HL-60/S4 (cell line): ENCODE results near the gene GRIN2C.
"Not testable (repeated sequence)": the region's sequence is repeated elsewhere in the genome, so short reads cannot be mapped to it uniquely, and the experiment has no call there.

Experiments
- in situ Hi-C: fragments of 300-500 bp; cut with MboI; formaldehyde crosslinking; loops from 2 replicates; pipeline ENCODE4 v1.14.3; 2022; ENCODE audit warnings: low sequenced_read_pairs

The GRIN2C gene

DNA sequence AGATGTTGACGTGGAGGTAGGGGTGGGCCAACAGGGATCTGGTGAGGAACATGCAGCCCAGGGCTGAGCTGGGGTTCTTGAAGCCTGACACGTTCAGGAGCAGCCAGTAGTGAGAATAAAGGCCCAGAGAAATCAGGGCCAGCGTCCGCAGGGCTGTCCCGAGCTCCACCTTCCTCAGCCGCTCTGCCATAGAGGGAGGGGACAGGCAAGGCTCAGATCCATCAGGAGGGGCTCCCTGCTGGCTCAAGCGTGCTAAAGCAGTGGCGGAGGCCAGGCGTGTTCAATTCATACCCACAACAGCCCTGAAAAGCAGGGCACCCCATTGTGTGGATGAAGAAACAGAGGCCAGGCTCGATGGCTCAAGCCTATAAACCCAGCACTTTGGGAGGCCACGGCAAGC, 21.4 kb upstream of the GRIN2C start:
- in situ Hi-C loops = no loop called here

DNA sequence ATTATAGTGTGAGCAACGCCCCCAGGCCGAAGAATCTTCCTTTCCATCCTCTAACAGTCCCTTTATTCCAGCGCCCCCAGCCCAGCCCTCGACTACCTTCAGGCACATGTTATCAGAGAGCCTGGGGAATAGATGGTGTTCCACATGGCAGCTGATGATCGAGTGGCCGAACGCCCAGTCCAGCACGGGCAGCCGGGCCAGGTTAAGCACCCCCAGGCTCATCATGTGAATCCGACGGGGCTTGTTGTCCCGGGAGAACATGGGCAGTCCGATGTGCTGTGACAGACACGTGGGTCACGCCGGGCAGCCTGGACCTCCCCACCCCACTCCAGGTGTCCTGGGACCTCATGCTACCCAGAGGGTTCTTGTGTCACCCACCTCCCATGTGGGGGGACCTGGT, 19.6 kb upstream of the GRIN2C start:
- in situ Hi-C loops = no loop called here

DNA sequence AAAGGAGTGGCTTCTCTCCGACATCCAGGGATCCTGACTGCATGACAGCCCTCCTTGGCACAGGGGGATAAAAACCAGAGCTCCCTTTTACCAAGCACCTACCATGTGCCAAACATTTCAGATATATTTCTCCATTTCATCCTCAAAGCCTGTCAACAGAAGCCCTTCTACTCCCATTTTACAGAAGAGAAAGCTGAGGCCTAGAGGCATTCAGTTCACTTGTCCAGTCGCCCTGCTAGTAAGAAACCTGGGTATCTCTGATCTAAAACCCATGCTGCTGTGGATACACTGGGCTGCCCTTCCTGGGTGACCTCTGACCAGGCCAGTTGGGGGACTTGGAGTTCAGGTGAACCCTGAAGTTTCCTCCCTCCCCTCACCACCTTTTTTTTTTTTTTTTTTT, 19.0 kb upstream of the GRIN2C start:
- in situ Hi-C loops = no loop called here

DNA sequence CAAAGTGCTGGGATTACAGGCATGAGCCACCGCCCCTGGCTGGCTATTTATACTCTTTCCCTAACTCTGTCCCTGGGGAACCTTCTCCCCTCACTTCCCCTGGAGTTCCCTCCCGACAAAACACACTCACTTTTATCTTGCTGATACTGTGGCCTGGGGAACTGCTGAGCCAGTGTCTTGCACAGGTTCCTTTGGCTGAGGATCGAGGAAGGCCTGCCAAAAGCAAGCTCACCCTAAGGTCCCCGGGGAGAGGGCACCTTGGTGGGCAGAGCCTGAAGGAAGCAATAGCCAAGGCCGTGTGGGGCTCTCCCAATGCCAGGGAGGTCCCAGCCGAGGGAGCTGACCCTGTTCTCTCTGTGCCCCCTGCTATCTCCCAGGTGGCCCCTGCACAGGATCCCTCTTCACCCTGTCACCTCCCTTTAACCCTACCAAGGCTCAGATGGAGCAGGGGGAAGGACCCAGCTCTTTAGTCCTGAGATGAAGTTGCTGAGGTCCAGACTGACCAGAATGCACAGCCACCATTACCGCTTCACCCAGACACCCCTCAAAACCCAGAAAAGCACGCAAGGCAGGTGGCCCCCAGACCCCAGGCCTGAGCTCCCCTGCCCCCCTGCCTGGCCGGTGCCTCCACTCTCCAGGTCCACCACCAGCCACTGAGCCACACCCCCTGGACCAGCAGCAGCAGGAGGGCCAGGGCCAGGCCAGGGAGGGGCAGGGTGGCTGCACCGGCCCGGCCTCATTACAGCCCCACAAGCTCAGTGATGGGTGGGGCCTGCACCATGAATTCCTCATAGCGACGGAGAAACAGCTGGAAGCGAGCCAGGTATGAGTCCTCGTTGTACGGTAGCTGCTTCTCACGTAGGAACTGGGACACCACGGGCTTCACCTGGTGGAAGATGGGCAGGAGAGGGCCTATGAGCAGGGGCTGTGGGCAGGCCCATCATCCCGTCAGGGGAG, 18.2 kb upstream of the GRIN2C start:
- in situ Hi-C loops = no loop called here

DNA sequence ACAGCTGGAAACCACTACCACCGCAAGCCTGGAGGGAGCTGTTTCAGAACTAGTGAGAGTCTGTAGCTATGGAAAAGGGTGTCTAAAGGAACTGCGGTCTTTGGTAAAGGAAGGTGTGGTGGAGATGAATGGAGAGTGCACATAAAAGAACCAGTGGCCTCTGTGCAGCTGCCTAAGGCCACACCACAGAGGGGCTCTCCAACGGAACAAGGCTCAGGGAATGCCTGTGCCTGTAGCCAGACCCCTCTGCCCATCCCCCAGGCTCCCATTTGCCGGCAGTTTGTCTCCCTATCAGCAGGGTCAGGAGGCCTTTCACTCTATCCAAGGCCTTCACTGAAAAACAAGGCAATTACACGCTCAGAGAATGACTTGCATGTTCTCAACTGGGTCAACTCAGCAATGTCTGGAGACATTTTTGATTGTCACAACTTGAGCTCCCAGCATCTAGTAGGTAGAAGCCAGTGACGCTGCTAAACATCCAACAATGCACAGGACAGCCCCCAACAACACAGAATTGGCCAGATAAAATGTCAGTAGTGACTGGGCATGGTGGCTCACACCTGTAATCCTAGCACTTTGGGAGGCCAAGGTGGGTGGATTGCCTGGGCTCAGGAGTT, 16.4 kb upstream of the GRIN2C start:
- in situ Hi-C loops = no loop called here

DNA sequence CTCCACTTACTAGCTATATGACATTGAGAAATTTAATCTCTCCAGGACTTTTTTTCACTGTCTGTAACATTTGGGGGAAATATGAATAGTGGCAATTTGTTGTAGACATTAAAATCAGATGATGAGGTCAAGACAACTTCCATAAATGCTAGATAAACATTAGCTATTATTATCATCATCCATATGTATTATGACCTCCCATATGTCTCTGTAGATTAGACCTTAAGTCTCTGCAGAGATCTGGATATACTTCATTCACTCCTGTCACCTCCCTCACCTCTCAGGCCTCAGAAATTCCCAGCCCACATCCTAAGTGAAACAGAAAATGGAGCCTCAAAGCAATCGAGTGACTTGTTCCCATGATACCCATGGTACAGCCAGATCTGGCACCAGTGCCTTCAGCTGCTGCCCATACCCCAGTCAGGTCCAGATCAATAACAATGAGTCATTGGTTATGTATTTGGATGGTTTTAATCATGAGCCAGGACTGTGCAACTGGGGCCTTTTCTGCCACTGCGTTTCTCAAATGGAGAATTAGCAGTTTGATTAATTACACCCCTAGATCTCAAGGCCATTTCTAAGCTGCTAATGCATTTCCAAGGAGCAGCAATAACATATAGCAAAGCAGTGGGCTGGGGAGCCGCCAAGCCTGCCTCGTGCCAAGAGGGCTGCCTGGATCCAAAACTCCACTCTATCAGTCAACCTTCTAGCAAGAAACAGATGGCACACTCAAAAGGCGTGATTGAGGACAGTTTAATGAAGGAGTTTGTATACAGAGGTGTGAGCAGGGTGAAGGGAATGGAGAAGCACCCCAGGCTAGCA, 15.7 kb upstream of the GRIN2C start:
- in situ Hi-C loops = no loop called here

DNA sequence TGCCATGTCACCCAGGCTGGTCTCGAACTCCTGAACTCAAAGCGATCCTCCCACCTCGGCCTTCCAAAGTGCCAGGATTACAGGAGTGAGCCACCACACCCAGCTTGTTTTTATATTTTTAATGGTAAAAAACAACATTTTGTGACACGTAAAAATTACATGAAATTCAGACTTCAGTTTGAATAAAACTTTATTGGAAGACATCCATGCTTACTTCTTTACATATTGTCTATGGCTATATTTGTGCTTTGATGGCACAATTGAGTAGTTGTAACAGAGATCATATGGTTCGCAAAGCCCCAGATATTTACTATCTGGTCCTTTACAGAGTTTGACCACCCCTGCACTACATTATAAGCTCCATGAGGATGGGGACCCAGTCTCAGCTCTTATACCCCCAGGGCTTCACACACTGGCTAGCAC, 14.9 kb upstream of the GRIN2C start:
- in situ Hi-C loops = no loop called here

DNA sequence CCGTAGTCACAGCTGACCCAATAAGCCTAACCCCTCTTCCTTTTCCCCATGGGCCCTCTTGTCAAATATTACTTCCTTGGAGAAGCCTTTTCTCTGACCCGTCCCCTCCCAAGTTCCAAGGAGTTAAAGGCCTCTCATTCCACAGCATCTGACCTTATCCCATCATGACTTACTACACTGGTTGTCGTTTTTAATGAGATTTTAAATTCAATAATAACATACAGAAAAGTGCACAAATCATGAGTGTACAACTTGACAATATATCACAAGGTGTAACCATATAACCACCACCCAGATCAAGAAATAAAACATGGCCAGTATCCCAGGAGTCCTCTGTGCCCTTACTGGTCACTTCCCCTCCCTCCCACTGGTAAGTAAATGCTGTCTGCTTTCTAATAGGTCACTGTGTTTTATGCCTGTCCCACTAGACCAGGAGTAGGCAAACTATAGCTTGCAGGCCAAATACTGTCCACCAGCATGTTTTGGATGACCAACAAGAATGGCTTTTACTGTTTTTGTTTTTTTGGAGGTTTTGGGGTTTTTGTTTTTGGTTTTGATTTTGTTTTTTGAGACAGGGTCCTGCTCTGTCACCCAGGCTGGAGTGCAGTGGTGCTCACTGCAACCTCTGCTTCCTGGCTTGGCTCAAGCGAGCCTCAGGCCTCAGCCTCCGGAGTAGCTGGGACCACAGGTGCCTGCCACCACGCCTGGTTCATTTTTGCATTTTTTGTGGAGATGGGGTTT, 14.4 kb upstream of the GRIN2C start:
- in situ Hi-C loops = no loop called here

DNA sequence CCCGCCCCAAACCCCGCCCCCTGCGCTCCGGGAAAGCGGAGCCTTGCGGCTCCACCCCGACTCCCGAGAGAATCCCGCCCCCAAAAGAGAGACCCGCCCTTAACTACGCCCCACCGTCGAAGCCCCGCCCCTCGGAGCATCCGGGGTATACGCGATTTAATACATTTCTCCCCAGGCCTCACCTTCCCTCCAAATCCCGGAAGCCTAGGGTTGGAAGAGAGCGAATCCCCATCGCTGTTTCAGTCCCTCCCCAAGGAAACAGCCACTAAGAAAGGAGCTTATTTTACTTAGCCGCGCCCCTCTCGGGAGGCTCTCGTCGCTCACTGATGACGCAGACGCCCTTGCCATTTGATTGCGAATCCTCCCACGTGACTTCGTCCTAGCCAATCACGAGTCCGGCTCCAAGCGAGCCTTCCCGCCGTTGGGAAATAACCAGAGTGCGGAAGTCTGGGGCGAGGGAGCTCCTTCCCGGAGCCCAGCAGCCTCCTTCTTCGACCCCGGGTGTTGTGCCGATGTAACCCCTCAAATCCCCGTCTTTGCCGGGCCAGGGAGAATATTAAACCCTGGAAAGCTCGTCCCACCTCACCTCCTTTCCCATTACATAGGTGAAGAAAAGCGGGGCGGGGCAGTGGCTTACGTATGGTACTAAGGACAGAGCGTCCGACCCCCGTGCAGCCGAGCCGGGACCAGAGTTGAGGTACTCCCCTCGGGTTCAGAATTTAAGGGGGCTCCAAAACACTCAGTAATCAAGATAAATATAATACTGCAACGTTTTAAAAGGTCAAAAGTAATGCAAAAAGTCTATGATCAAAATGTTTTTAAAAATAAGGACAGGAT, 13.6 kb upstream of the GRIN2C start:
- in situ Hi-C loops = no loop called here

DNA sequence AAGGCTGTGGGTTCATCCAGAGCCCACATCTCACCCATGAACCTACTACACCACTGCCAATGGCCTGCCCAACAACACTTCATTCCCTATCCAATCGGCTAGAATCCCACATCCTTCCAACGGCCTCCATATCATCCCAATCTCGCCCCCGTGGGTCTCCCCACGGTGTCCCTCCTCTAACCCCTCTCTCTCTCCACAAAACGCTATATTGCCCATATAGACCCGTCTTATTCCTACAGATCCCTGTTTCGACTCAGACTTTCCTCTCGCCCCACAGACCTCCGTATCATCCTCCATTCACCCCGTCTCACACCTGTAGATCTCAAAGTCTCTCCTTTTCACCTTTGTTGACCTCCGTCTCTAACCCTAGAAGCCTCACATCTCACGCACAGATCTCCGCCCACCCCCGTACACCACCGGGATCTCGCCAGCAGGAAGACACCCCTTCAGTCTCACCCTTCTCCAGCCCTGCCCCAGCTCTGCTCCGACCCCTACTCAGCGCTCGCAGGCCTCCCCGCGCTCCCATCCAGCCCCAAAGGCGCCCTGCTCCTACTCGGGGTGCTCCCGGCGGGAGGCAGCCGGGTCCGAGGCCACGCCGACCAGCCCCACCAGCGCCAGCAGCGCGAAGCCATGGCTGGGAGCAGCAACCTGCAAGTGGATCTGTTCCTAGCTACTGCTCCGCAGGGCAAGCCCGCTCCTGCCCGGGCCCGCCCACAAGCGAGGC, 12.8 kb upstream of the GRIN2C start, which contains the start of gene FDXR:
Gene FDXR (minus strand): TSS at position 682 of the 724 bp plus-strand sequence. CDS start 50 bp downstream, at position 632.
- in situ Hi-C loops = no loop called here

DNA sequence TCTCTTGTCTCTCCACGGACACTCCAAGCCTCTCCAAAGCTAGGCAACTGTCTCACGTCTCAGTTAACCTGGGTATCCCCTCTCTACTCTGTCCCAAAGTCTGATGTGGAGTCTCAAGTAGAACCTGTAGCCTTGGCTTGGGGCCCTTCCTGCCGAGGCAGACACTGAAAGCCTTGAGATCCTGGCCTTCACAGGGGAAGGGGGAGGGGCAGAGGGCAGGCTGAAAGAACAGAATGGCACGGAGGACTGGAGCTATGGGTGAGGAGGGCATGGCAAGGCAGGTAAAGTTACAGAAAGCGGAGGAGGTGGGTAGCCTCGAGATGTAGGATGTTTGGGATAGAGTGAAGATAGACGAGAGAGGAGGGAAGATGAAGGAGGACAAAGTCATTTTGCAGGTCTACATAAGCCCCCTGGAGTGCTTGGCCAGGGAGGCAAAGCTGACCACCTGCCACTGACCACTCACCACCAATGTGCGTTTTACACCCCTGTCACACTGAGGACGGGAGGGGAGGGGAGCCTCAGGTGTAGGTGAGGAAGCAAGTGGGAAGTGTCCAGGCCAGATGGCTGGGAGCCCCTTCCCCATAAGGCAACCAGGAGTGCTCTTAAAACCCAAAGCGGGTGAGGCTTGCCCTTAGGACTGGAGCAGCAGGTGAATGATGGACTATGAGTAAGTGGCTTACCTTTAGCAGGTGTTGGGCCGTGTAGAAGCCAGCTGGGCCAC, 11.8 kb upstream of the GRIN2C start:
- in situ Hi-C loops = no loop called here

DNA sequence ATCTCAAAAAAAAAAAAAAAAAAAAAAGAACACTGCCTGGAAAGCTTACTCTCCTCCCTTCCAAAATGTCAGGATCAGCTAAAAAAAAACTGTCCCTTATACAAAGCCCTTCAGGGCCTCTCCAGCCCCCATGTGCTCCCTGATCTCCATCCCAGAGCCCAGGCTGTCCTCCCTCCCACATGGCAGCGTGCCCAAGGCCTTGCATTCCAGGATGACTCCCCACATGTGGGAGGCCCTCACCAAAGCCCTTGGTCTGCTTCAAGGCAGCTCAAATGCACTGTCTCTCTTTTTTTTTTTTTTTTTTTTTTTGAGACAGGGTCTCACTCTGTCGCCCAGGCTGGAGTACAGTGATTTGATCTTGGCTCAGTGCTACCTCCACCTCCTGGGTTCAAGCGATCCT, 10.8 kb upstream of the GRIN2C start:
- in situ Hi-C loops = no loop called here

DNA sequence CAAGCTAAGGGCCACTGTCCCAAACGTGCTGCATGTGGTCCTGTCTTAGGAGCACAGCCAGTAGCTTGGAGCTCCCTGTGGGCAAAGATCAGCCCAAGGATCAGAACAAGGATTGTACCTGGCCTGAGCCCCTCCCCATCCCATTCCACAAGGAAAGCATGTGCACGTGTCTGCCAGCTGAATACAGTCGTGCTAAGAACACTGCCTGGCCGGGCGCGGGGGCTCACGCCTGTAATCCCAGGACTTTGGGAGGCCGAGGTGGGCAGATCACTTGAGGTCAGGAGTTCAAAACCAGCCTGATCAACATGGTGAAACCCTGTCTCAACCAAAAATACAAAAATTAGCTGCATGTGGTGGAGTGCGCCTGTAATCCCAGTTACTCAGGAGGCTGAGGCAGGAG, 10.3 kb upstream of the GRIN2C start:
- in situ Hi-C loops = not testable (repeated sequence)

DNA sequence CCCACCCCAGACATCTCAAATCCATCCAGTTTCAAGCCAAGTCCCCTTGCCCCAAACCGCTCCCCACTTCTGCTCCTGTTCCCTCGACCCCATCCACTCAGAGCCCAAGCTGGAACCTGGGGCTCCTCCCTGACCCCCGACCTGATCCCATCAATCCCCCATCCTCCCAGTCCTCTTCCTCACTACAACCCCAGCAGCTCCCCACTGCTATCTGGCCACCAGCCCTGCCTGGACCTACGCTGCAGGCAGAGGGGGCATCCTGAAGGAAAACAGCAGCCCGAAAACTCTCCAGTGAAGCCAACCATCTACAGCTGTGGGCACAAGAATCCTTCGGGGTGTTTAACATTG, 9.2 kb upstream of the GRIN2C start:
- in situ Hi-C loops = loop anchor here (10.0 kb wide), 1 partner anchor 214 kb away; no protein-coding TSS in a partner anchor

DNA sequence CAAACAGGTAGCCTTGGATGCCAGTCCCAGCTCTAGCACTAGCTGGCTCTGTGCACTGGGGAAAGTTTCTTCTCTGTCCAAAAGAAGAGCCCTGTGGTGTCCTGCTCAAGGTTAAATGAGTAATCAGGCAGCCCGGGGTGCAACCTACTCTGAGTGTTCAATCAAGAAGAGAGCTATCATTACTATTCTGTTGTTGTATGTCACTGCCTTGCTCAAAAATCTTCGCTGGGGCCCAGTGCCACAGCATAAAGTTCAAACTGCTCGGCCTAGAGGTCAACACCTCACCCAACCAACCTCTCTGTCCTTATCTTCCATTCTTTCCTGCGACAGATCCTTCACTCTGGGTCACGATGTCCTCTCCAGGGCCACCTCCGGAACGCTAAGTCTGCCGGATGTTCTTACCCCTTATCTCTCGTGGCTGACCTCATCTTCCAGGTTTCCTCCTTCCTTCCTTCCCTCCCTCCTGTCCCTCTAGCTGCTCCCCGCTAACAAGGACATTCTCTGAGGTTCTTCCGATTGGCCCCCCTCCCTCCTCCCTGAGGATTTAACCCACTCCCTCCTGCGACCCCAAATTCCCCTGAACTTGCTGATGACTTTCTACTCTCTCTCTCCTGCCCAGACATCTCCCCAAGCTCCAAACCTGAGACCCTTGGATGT, 8.7 kb upstream of the GRIN2C start:
- in situ Hi-C loops = loop anchor here (10.0 kb wide), 1 partner anchor 214 kb away; no protein-coding TSS in a partner anchor

DNA sequence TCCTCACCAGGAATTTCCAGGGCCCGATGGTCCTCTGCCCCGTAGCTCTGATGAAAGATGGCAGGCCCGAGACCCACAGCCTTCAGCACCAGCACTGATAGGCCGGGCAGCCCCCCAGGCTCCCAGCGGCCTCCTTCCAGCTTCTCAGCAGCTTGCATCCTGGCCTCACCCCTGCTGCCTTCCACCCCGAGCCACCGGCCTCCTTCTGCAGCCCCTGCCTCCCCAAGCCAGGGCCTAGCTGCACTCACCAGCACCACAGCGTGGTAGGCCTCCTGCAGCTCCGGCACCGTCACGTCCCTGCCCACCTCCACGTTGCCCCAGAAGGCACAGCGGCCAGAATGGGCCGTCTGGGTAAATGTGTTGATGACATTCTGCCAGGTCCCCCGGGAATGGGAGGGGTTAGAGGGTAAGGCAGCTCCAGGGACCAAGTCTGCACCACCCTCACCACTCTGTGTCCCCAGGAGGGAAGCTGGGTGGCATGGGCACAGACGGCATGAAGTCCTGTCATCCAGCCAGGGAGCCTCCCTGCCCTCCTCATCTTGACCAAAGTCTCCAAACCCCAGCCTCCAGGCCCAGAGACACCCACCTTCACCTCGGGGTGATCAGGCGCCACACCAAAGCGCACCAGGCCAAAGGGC, 6.6 kb upstream of the GRIN2C start:
- in situ Hi-C loops = loop anchor here (10.0 kb wide), 1 partner anchor 212 kb away; no protein-coding TSS in a partner anchor

DNA sequence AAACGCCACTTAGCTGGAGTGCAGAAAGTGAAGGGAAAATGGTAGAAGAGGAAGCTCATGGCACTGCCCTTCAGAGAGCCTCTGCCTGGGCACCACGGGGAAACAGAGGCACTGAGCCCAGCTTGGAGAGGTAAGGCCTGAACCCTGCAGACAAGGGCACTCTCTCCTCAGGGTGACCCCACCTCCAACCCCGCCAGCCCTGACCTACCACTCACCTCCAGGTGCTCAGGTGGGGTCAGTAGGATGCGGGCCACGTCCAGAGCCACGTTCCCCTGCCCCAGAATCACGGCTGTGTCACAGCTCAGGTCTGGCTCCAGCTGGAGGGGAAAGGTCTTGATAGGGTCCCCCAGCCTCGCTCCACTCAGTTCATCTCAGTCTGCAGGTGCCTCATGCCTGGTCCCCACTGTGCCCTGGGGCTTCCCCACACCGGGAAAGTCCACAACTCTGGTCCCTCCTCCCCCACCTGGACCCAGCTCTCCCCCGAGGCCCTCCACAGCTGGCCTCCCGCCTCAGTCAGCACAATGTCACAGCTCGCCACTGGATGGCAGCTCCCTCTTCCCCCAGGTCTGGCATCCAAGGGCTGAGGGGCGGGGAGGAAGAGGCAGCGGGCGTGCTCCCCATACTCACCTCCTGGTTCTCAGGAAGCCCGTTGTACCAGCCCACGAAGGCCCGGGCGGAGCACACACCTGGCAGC, 6.0 kb upstream of the GRIN2C start:
- in situ Hi-C loops = loop anchor here (10.0 kb wide), 1 partner anchor 211 kb away; no protein-coding TSS in a partner anchor
